NAMALWA (cell line): ENCODE data around the gene RHBDL3.

Experiments used
- DNase-seq: peaks from one replicate; pipeline ENCODE4 v3.0.0-alpha.2; 2015; ENCODE audit warnings: low spot score

The RHBDL3 gene

GRCh38 chr17:32357615-32358014, 92.0 kb downstream of the RHBDL3 start:
- no peak for DNase-seq

GRCh38 chr17:32361270-32361669, 95.6 kb downstream of the RHBDL3 start:
- no peak for DNase-seq

- no peak for DNase-seq
Observed at GRCh38 chr17:32370426-32370825, 104.8 kb downstream of the RHBDL3 start.
